Ureter (tissue), 1 donor: ENCODE data around the gene MGME1. TPM values are rescaled to one million over a fixed set of nuclear protein-coding genes. Genes with fewer than 3 reads are reported as not detected.
A peak's percentile ranks its signal among the peaks of the same experiment; 100 is the strongest.

Experiments used
- DNase-seq: peaks from one replicate; pipeline ENCODE4 v3.0.0-alpha.2; 2020; ENCODE audit warnings: low spot score
- total RNA-seq: library from RNA; stranded (reverse); gene quantifications from one replicate; pipeline ENCODE4 v1.2.4, GENCODE V29; 2023
- donor health status: DM: yes; HTN: yes; CAD: no.

MGME1 gene
- total RNA-seq, result 15.1 TPM

GRCh38 chr20:17968366-17969277, at the start of gene MGME1, which contains the start of gene SNX5:
Gene MGME1 (plus strand): TSS chr20:17969018. CDS start chr20:17969860, 842 bp downstream.
Gene SNX5 (minus strand): TSS chr20:17968794. CDS start chr20:17968425, 369 bp downstream.
- peak; percentile 100 for DNase-seq

- DNase-seq, result no peak
These were observed 49.7 kb upstream of the MGME1 start for GRCh38 chr20:17919149-17919548.

GRCh38 chr20:17921774-17922173, 47.0 kb upstream of the MGME1 start:
- DNase-seq, result no peak

- no peak for DNase-seq
These were observed 43.5 kb upstream of the MGME1 start for GRCh38 chr20:17925141-17925939.

- no peak for DNase-seq
These were observed 42.9 kb upstream of the MGME1 start for GRCh38 chr20:17925940-17926300.

- no peak for DNase-seq
These were observed 40.6 kb upstream of the MGME1 start for GRCh38 chr20:17928211-17928611.

- no peak for DNase-seq
These were observed 40.0 kb upstream of the MGME1 start for GRCh38 chr20:17928633-17929311.

- DNase-seq, result no peak
These were observed 37.3 kb upstream of the MGME1 start for GRCh38 chr20:17931513-17931912.

GRCh38 chr20:17932396-17932795, 36.4 kb upstream of the MGME1 start:
- DNase-seq, result no peak

- DNase-seq, result no peak
These were observed 35.7 kb upstream of the MGME1 start for GRCh38 chr20:17933121-17933520.

GRCh38 chr20:17933711-17934110, 35.1 kb upstream of the MGME1 start:
- DNase-seq, result no peak

GRCh38 chr20:17934141-17934862, 34.5 kb upstream of the MGME1 start:
- no peak for DNase-seq

- DNase-seq, result no peak
These were observed 33.6 kb upstream of the MGME1 start for GRCh38 chr20:17935186-17935585.

- DNase-seq, result no peak
These were observed 33.1 kb upstream of the MGME1 start for GRCh38 chr20:17935761-17936160.

GRCh38 chr20:17936286-17936760, 32.5 kb upstream of the MGME1 start:
- no peak for DNase-seq

GRCh38 chr20:17936761-17937732, 31.8 kb upstream of the MGME1 start:
- DNase-seq, result no peak

- DNase-seq, result peak; percentile 72
These were observed 29.8 kb upstream of the MGME1 start for GRCh38 chr20:17938871-17939619.

- DNase-seq, result no peak
These were observed 29.1 kb upstream of the MGME1 start for GRCh38 chr20:17939622-17940223.
